Nephron (organoid): ENCODE results near the gene TUBA4B.

Experiments
- H3K27ac Mint-ChIP-seq, 3 experiments: 2 replicates each; pipeline ENCODE4 v1.8.0; 2020; ENCODE audit warnings: mixed read lengths in 3 of 3, mild to moderate bottlenecking in 2 of 3, moderate library complexity in 1 of 3
- H3K27me3 Mint-ChIP-seq: 2 replicates; pipeline ENCODE4 v1.8.0; 2021; ENCODE audit warnings: low read depth, mild to moderate bottlenecking, moderate library complexity, mixed read lengths
- H3K36me3 Mint-ChIP-seq: 2 replicates; pipeline ENCODE4 v1.8.0; 2020; ENCODE audit warnings: low read depth, mixed read lengths
- H3K4me1 Mint-ChIP-seq: 2 replicates; pipeline ENCODE4 v1.8.0; 2020; ENCODE audit warnings: mixed read lengths
- H3K4me3 Mint-ChIP-seq, 3 experiments: 2 replicates each; pipeline ENCODE4 v1.8.0; 2020; ENCODE audit warnings: mild to moderate bottlenecking in 3 of 3, mixed read lengths in 3 of 3, moderate library complexity in 2 of 3
- H3K9me3 Mint-ChIP-seq: 2 replicates; pipeline ENCODE4 v1.8.0; 2020; ENCODE audit warnings: mixed read lengths
- TF ChIP-seq, protein P1 (sequence below), 3 experiments: fragments of 200-600 bp; sonication (generic); IDR thresholded peaks; one replicate each; pipeline ENCODE4 v1.5.0; 2021; ENCODE audit warnings: antibody characterized with exemption in 3 of 3; ENCODE audit not compliant: unreplicated experiment in 3 of 3

The TUBA4B gene

GRCh38 chr2:219289537-219290361 is 36.7 kb downstream of the TUBA4B start:
- H3K27me3 Mint-ChIP-seq: peaks cover 18% of the 10 kb centered on the region
- peaks cover 34% of the 10 kb centered on the region for H3K4me1 Mint-ChIP-seq
- H3K9me3 Mint-ChIP-seq: no peaks in the 10 kb centered on the region
- H3K27ac Mint-ChIP-seq: peak overlapping the region; percentile 65 to 90 (median 90)
- peaks cover 3% of the 10 kb centered on the region for H3K36me3 Mint-ChIP-seq
- no peak overlapping the region for H3K4me3 Mint-ChIP-seq
- TF ChIP-seq, protein P1, sequence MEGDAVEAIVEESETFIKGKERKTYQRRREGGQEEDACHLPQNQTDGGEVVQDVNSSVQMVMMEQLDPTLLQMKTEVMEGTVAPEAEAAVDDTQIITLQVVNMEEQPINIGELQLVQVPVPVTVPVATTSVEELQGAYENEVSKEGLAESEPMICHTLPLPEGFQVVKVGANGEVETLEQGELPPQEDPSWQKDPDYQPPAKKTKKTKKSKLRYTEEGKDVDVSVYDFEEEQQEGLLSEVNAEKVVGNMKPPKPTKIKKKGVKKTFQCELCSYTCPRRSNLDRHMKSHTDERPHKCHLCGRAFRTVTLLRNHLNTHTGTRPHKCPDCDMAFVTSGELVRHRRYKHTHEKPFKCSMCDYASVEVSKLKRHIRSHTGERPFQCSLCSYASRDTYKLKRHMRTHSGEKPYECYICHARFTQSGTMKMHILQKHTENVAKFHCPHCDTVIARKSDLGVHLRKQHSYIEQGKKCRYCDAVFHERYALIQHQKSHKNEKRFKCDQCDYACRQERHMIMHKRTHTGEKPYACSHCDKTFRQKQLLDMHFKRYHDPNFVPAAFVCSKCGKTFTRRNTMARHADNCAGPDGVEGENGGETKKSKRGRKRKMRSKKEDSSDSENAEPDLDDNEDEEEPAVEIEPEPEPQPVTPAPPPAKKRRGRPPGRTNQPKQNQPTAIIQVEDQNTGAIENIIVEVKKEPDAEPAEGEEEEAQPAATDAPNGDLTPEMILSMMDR (IDR thresholded peaks at IDR 0.05; ENCODE audit: unreplicated experiment in 3 of 3): no peak

GRCh38 chr2:219290381-219291171 is 37.5 kb downstream of the TUBA4B start:
- no peaks in the 10 kb centered on the region for H3K36me3 Mint-ChIP-seq
- no peak overlapping the region for H3K27ac Mint-ChIP-seq
- peaks cover 34% of the 10 kb centered on the region for H3K4me1 Mint-ChIP-seq
- H3K4me3 Mint-ChIP-seq: no peak overlapping the region
- H3K27me3 Mint-ChIP-seq: peaks cover 21% of the 10 kb centered on the region
- H3K9me3 Mint-ChIP-seq: no peaks in the 10 kb centered on the region
- TF ChIP-seq, protein P1 (IDR thresholded peaks at IDR 0.05; ENCODE audit: unreplicated experiment in 3 of 3): no peak

GRCh38 chr2:219291394-219291793 is 38.4 kb downstream of the TUBA4B start:
- Mint-ChIP-seq H3K27ac (no peak overlapping the region), H3K4me3 (no peak overlapping the region), H3K4me1 (peaks cover 32% of the 10 kb centered on the region), H3K36me3 (no peaks in the 10 kb centered on the region), H3K27me3 (peaks cover 28% of the 10 kb centered on the region), H3K9me3 (no peaks in the 10 kb centered on the region)
- TF ChIP-seq, protein P1 (IDR thresholded peaks at IDR 0.05; ENCODE audit: unreplicated experiment in 3 of 3): no peak

DNA sequence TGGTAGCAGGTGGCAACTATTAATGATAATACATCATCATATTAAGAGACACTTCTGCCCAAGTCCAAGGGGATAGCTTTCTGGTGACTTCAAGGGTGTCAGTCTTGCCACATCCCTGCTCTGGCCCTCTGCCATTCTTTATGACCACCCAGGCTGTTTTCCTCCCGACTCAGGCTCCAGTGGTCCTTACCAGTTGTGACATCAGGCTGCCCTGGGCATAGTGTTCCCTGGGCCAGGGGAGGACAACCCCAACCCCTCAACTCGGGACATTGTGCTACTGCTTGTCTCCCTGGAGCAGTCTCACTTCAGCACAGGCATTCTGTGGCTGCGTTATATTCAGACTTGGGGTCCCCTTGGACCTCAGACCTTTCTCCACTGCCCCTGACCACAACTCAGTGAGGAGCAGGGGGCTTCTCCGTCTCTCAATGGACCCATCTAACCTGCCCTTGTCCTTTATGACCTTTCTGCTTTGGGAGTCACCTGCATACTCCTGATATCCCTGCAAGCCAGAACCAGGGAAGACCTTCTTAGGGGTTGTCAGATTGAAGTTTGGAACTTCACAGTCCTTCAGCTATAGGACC is 39.0 kb downstream of the TUBA4B start:
- H3K27ac Mint-ChIP-seq: peak overlapping the region in 1 of 3 experiments; percentile 48
- no peaks in the 10 kb centered on the region for H3K36me3 Mint-ChIP-seq
- TF ChIP-seq, protein P1 (IDR thresholded peaks at IDR 0.05; ENCODE audit: unreplicated experiment in 3 of 3): no peak

GRCh38 chr2:219292616-219293015 is 39.6 kb downstream of the TUBA4B start:
- H3K9me3 Mint-ChIP-seq: no peaks in the 10 kb centered on the region
- H3K36me3 Mint-ChIP-seq: no peaks in the 10 kb centered on the region
- H3K4me3 Mint-ChIP-seq: peak overlapping the region in 1 of 3 experiments; percentile 41
- TF ChIP-seq, protein P1 (IDR thresholded peaks at IDR 0.05; ENCODE audit: unreplicated experiment in 3 of 3): no peak
- peaks cover 30% of the 10 kb centered on the region for H3K4me1 Mint-ChIP-seq
- peaks cover 35% of the 10 kb centered on the region for H3K27me3 Mint-ChIP-seq
- peak overlapping the region in 1 of 3 experiments; percentile 48 for H3K27ac Mint-ChIP-seq

More for the DNA sequence above, 39.0 kb downstream of the TUBA4B start:
- Mint-ChIP-seq H3K4me3 (peak overlapping the region in 1 of 3 experiments; percentile 36), H3K9me3 (no peaks in the 10 kb centered on the region), H3K4me1 (peaks cover 31% of the 10 kb centered on the region), H3K27me3 (peaks cover 34% of the 10 kb centered on the region)
